Activated CD8-positive, alpha-beta memory T cell treated with anti-CD3 and anti-CD28 coated beads, Interleukin-2, amount 50 U/mL, for 4 hours (primary cell): Measurements from ENCODE around the gene PDE4DIP.
"Not testable (repeated sequence)": the region's sequence is repeated elsewhere in the genome, so short reads cannot be mapped to it uniquely, and the experiment has no call there.

Source experiments
- DNase-seq: peaks from one replicate; pipeline ENCODE4 v3.0.0-alpha.2; 2020

Gene PDE4DIP

DNA sequence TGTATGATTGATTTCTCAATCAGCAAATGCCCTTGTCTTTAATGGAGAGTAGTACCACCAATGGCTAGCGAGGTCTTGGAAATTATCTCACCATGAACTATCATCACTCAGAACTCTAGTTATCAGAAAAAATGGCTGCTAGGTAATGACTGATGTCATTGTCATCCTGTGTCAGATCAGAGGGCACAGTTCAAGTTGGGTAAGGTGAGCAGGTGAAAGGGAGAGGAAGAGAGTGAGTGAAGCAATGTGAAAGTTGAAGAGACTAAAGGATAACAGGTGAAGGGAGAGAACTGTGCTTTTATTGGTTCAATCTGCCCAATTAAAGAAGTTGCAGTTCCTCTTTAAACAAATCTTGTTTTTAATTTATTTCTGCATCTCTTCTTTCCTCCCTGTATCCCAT, 76.8 kb downstream of the PDE4DIP start:
- not testable (repeated sequence) for DNase-seq

DNA sequence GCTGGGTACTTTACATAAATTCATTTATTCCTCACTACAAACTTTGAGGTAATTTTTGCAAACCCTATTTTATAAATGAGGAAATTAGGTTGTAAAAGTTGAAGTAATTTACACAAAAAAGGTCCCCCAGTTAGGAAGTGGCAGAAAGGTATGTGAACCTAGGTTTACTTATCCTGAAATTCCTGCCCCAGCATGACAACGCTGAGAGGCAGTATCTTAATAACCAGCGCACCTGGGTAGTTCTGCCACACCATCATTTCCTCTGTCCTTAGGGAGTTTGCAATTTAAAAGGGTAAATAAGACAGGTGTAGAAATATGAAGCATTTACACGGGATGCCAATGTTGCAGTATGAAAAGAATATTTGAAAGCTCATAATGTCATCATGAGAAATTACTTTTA, 79.6 kb downstream of the PDE4DIP start:
- DNase-seq: not testable (repeated sequence)

DNA sequence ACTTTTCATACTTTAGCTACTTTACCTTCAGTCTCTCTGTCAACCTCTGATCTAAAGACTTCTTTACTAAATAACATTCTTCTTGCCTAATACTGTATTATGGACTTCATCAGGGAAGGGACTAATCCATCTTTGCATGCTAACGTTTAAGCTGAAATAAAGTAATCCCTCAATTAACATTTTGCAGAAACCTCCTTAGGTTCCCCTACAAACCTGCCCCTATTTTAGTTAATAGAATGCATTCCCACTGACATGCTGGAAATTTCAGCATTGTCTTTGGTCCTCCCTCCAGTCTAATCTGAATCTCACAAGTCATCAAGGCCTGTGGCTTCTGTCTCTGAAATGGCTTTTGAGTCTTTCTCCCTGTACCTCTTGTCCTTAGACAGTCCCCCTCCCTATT, 83.4 kb downstream of the PDE4DIP start:
- not testable (repeated sequence) for DNase-seq

- DNase-seq: not testable (repeated sequence)
Observed at GRCh38 chr1:148929253-148929652, 85.0 kb downstream of the PDE4DIP start.

- not testable (repeated sequence) for DNase-seq
Observed at GRCh38 chr1:148935381-148936002, 91.3 kb downstream of the PDE4DIP start.

DNA sequence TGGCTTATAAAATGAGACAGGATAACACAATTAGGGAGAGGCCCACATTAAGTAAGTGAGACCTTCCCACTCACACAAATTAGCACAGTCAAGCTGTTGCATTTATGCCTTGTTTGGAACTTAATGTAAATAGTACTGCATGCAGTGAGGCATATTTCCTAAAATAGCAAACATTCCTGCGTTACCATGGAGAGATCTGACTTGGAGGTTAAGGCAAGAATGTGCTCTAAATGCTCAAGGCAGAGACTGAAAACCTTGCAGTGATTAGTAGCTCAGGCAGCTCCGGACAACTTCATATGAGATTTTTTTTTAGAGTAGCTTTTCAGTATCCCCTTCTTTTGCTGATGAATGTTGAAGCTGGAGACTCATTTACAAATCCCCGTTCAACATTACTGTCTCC, 98.7 kb downstream of the PDE4DIP start:
- not testable (repeated sequence) for DNase-seq

DNA sequence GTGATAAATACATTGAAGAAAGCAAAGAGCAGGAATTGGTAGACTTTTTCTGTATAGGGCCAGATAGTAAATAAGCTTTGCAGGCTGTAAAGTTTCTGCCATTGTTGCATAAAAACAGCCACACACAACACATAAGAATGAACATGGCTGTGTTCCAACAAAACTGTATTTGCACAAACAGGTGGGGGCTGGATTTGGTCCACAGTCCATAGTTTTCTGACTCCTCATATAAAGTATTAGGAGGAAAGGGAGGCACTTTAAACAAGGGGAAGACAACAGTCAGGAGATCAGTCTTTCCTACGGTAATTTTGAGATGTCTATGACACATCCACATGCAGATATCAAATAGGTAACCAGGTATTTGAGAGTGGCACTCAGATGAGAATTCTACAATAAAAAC, 100.9 kb downstream of the PDE4DIP start:
- DNase-seq: not testable (repeated sequence)

- not testable (repeated sequence) for DNase-seq
Observed at GRCh38 chr1:148948768-148949167, 104.5 kb downstream of the PDE4DIP start.

DNA sequence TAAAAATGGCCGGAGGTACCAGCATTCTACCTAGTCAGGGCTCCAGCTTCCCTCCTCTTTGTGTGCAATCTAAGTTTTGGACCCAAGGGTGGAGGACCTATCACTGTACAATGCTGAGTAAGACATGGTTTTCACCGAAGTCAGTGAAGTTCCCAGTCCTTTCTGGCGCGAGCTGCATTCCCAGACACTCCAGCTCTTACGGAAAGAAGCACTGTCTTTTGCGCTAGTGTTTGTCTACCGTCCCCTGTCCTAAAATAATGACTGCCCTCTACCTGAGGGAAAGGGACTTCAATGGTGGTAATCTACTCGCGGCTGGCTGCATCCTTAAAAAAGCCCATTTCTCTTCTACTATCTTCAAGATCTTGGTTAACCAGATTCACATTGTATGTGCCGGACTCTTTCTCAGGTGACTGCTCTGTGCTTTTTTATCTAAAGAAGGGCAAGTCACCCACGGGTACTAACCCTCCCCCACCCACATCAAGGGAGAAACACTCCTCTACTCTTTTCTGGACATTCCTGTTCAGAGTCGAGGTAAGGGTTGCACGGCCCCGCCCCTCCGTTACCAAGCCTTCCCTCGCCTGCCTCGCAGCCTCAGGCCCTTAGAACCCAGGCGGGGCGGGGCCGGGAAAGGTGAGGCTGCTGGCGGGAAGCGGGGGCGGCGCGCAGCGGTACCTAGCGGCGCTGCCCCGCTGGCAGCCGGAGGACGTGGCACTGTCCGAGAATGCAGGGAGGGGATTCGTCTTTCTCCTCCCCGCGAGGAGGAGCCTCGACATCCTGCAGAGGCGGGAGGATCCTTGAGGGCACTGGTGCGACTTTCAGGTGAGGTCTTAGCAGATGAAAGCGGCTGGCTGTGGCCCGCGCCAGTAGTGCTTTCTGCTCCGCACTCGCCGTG, 107.4 kb downstream of the PDE4DIP start:
- DNase-seq: peak; percentile 65

GRCh38 chr1:148952253-148952937, 108.2 kb downstream of the PDE4DIP start:
- DNase-seq: peak; percentile 58

GRCh38 chr1:148952938-148953616, 108.8 kb downstream of the PDE4DIP start:
- DNase-seq: peak; percentile 15

GRCh38 chr1:148953730-148954129, 109.5 kb downstream of the PDE4DIP start:
- not testable (repeated sequence) for DNase-seq

DNA sequence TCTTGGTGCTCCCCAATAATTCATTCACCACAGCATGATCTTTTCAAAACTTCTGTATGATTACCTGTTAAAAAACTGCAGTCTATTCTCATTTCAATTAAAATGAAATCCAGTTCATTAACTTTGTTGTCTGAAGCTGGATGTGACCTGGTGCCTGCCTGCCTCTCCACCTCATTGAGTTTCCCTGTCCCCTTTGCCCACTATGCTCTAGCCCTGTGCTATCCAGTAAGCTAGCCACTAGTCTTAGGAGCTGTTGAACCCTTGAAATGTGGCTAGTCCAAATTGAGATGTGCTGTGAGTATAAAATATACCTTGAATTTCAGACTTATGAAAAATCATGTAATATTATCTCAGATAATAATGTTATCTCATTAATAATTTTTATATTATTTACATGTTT, 114.1 kb downstream of the PDE4DIP start:
- not testable (repeated sequence) for DNase-seq

GRCh38 chr1:148960212-148961000, 116.2 kb downstream of the PDE4DIP start:
- not testable (repeated sequence) for DNase-seq

DNA sequence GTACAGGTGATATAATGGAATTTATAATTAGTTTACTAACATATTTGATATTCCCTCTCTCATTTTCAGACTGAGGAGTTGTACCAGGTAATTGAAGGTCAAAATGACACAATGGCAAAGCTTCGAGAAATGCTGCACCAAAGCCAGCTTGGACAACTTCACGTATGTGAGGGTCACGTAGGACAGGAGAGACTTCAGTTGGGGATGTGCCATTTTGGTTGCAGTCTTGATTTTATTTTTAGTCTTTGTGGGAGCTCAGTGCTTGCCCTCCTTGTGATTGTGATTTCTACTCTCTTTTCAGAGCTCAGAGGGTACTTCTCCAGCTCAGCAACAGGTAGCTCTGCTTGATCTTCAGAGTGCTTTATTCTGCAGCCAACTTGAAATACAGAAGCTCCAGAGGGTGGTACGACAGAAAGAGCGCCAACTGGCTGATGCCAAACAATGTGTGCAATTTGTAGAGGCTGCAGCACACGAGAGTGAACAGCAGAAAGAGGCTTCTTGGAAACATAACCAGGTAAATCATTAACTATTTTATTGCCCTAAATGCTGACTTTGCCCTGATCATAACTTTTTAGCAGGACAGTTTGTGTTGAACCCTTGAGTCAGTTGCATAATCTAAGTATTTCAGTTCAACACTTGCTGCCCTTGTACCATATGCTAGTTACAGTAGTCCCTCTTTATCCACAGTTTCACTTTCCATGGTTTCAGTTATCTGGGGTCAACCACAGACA, 118.1 kb downstream of the PDE4DIP start:
- DNase-seq: not testable (repeated sequence)

GRCh38 chr1:148966084-148966483, 121.9 kb downstream of the PDE4DIP start:
- not testable (repeated sequence) for DNase-seq

GRCh38 chr1:148967580-148967979, 123.4 kb downstream of the PDE4DIP start:
- not testable (repeated sequence) for DNase-seq

DNA sequence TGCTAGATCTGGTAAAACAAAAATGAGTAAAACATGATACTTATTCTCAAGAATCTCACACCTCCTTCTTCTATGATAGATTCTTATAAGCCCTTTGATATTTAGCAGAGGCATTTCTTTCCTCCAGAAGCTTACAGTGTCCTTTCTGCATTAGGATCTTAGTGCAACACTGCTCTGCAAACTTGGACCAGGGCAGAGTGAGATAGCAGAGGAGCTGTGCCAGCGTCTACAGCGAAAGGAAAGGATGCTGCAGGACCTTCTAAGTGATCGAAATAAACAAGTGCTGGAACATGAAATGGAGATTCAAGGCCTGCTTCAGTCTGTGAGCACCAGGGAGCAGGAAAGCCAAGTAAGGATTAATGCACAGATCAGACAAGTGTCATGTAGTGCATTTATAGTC, 124.5 kb downstream of the PDE4DIP start:
- DNase-seq: not testable (repeated sequence)

- DNase-seq: not testable (repeated sequence)
Observed at GRCh38 chr1:148969126-148969525, 124.9 kb downstream of the PDE4DIP start.

GRCh38 chr1:148975453-148975852, 131.2 kb downstream of the PDE4DIP start:
- not testable (repeated sequence) for DNase-seq

DNA sequence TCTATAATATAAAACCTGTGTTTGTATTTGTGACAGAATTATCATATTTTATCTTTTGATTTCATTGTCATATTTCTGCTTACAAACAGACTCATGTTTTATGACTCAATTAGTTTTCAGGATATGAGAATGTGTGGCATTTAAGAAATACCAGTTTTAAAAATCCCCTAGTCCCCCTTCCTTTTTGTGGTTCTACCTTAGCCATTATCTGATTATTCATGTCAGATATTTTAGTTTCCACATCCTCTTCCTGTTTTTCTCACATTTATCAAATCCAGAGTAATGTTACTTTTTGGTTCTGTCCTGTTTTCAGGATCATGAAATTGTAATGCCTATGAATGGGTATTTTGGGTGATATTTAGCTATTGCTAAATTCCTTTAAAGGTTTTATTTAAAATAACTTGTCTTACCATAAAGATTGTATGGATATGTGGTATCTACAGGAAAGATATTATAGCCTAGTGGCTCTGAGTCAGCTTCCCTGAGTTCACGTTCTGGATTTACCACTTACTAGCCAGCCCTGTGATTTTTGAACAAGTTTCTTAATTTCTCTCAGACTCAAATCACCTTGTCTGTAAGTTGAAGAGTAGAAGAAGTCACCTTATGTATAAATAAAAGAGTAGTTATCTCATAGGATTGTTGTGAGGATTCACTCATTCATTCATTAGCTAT, 131.8 kb downstream of the PDE4DIP start:
- not testable (repeated sequence) for DNase-seq
